A673 (cell line): Measurements from ENCODE around the gene GLB1L2. TPM values are rescaled to one million over a fixed set of nuclear protein-coding genes. Genes with fewer than 3 reads are reported as not detected.
A peak's percentile ranks its signal among the peaks of the same experiment; 100 is the strongest.

Source experiments
- BruUV-seq: library from RNA; stranded (reverse); fragments of 400-500 nt; replicated peaks from 2 replicates; lab custom pipeline; 2021; lab: Mats Ljungman, UMichigan
- CTCF ChIA-PET: fragments of 300-600 bp; sonication (Branson Sonifier 250); formaldehyde crosslinking; loops from one replicate; lab custom pipeline; 2022; ENCODE audit warnings: antibody characterized with exemption; lab: Charles Lee
- POLR2A ChIA-PET: fragments of 300-600 bp; sonication (Branson Sonifier 250); formaldehyde crosslinking; loops from one replicate; lab custom pipeline; 2022; ENCODE audit warnings: antibody characterized with exemption; ENCODE audit not compliant: low non-redundant PET; lab: Charles Lee
- DNase-seq: peaks from one replicate; pipeline ENCODE4 v3.0.0-alpha.2; 2015; ENCODE audit warnings: low spot score
- H3K27ac ChIP-seq: fragments of 200-600 bp; sonication (generic); 2 replicates; pipeline ENCODE4 v1.5.1; 2016; ENCODE audit warnings: mixed run types, low read depth, mild to moderate bottlenecking, mixed read lengths, antibody characterized with exemption, low read length; ENCODE audit not compliant: poor library complexity, severe bottlenecking
- H3K27me3 ChIP-seq: fragments of 200-600 bp; sonication (generic); replicated peaks from 2 replicates; pipeline ENCODE4 v1.6.1; 2017; ENCODE audit warnings: mixed run types, low read depth, mild to moderate bottlenecking, mixed read lengths, antibody characterized with exemption, low read length; ENCODE audit not compliant: insufficient read depth, poor library complexity
- H3K36me3 ChIP-seq: fragments of 200-600 bp; sonication (generic); 2 replicates; pipeline ENCODE4 v1.6.1; 2016; ENCODE audit warnings: mixed run types, mild to moderate bottlenecking, mixed read lengths, antibody characterized with exemption, low read length; ENCODE audit not compliant: insufficient read depth, poor library complexity, severe bottlenecking
- H3K4me1 ChIP-seq: fragments of 200-600 bp; sonication (generic); 2 replicates; pipeline ENCODE4 v1.6.1; 2017; ENCODE audit warnings: mixed run types, mild to moderate bottlenecking, mixed read lengths, antibody characterized with exemption, low read length; ENCODE audit not compliant: insufficient read depth, poor library complexity, severe bottlenecking
- H3K4me3 ChIP-seq: fragments of 200-600 bp; sonication (generic); 2 replicates; pipeline ENCODE4 v1.5.1; 2016; ENCODE audit warnings: low read depth, mixed run types, mild to moderate bottlenecking, mixed read lengths, low read length; ENCODE audit not compliant: poor library complexity, severe bottlenecking
- H3K9me3 ChIP-seq: fragments of 200-600 bp; sonication (generic); 2 replicates; pipeline ENCODE4 v1.6.1; 2016; ENCODE audit warnings: mixed run types, low read depth, mild to moderate bottlenecking, mixed read lengths, antibody characterized with exemption, low read length; ENCODE audit not compliant: poor library complexity, severe bottlenecking
- EZH2 ChIP-seq: fragments of 200-600 bp; sonication (generic); IDR thresholded peaks from 2 replicates; pipeline ENCODE4 v1.6.1; 2017; ENCODE audit warnings: borderline replicate concordance, low read depth, mild to moderate bottlenecking, mixed read lengths, antibody characterized with exemption, low read length; ENCODE audit not compliant: poor library complexity, severe bottlenecking
- intact Hi-C: fragments of 100-400 bp; cut with micrococcal nuclease; formaldehyde crosslinking; loops from one replicate; pipeline ENCODE4 v1.10.0; 2022; ENCODE audit not compliant: unreplicated experiment
- total RNA-seq: library from RNA; stranded (reverse); gene quantifications from 2 replicates; pipeline ENCODE4 v1.2.3, GENCODE V29; 2021
- TF ChIP-seq, protein P1 (sequence below): fragments of 300-800, 200-600 bp; sonication (generic); conservative IDR thresholded peaks from 2 replicates; pipeline ENCODE4 v1.5.1; 2017; ENCODE audit warnings: low read depth, mild to moderate bottlenecking, antibody characterized with exemption, low read length, moderate library complexity, mixed read lengths

Gene GLB1L2
- total RNA-seq, 1 experiment from 2014 or later = 22.6 TPM

GRCh38 chr11:134410766-134411165 lies 79.0 kb downstream of the GLB1L2 start:
- ChIA-PET POLR2A (no interaction called here), CTCF (interaction anchor here (0.6 kb wide), 1 partner anchor 1500 kb away, joined by 5 read pairs; no protein-coding TSS in a partner anchor)
- Histone ChIP-seq H3K4me3 (peak overlapping the region; percentile 48), H3K27ac (no peak overlapping the region), H3K9me3 (no peaks in the 10 kb centered on the region), H3K4me1 (peaks cover 21% of the 10 kb centered on the region), H3K36me3 (no peaks in the 10 kb centered on the region), H3K27me3 (peaks cover 61% of the 10 kb centered on the region)
- no TSS peak for BruUV-seq
- intact Hi-C loops = loop anchor here (5.0 kb wide), 1 partner anchor 57 kb away; no protein-coding TSS in a partner anchor
- TF ChIP-seq, protein P1, sequence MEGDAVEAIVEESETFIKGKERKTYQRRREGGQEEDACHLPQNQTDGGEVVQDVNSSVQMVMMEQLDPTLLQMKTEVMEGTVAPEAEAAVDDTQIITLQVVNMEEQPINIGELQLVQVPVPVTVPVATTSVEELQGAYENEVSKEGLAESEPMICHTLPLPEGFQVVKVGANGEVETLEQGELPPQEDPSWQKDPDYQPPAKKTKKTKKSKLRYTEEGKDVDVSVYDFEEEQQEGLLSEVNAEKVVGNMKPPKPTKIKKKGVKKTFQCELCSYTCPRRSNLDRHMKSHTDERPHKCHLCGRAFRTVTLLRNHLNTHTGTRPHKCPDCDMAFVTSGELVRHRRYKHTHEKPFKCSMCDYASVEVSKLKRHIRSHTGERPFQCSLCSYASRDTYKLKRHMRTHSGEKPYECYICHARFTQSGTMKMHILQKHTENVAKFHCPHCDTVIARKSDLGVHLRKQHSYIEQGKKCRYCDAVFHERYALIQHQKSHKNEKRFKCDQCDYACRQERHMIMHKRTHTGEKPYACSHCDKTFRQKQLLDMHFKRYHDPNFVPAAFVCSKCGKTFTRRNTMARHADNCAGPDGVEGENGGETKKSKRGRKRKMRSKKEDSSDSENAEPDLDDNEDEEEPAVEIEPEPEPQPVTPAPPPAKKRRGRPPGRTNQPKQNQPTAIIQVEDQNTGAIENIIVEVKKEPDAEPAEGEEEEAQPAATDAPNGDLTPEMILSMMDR = no peak
- TF ChIP-seq EZH2 = no peak
- DNase-seq = no peak

- TF ChIP-seq, protein P1 = no peak
- no peak for TF ChIP-seq EZH2
- H3K4me3 ChIP-seq = peak within 1 kb of the TSS; percentile 48
- H3K27ac ChIP-seq = no peak within 1 kb of the TSS
- intact Hi-C loops = loop anchor here (5.0 kb wide), 1 partner anchor 55 kb away; no protein-coding TSS in a partner anchor
- ChIA-PET POLR2A (no interaction called here), CTCF (no interaction called here)
- H3K9me3 ChIP-seq = no peaks in the 10 kb centered on the region
- peak; percentile 35 for DNase-seq
- H3K4me1 ChIP-seq = peaks cover 7% of the 10 kb centered on the region
- H3K36me3 ChIP-seq = no peaks in the 10 kb centered on the region
- no TSS peak for BruUV-seq
- H3K27me3 ChIP-seq = peaks cover 73% of the 10 kb centered on the region
Measured at GRCh38 chr11:134412203-134413042, 80.6 kb downstream of the GLB1L2 start, which contains the start of gene B3GAT1. Gene B3GAT1 (minus strand): TSS chr11:134412242. CDS start chr11:134387659, 24,583 bp downstream.

- no peak for DNase-seq
- Histone ChIP-seq H3K9me3 (no peaks in the 10 kb centered on the region), H3K27me3 (peaks cover 69% of the 10 kb centered on the region), H3K36me3 (no peaks in the 10 kb centered on the region), H3K27ac (no peak overlapping the region), H3K4me3 (no peak overlapping the region), H3K4me1 (peaks cover 6% of the 10 kb centered on the region)
- POLR2A ChIA-PET = no interaction called here
- no TSS peak for BruUV-seq
- TF ChIP-seq EZH2 = peak; percentile 61
- TF ChIP-seq, protein P1 = no peak
- intact Hi-C loops = loop anchor here (5.0 kb wide), 1 partner anchor 54 kb away; no protein-coding TSS in a partner anchor
- CTCF ChIA-PET = no interaction called here
Measured at GRCh38 chr11:134413043-134413825, 81.4 kb downstream of the GLB1L2 start.
